ENCODE data around the gene CCDC9B. TPM values are rescaled to one million over a fixed set of nuclear protein-coding genes. Genes with fewer than 3 reads are reported as not detected.
A peak's percentile ranks its signal among the peaks of the same experiment; 100 is the strongest.

The CCDC9B gene
- total RNA-seq, 1 experiment from 2014 or later: 29.5 TPM

- Histone ChIP-seq H3K4me3 (no peak overlapping the region), H3K36me3 (peaks cover 2% of the 10 kb centered on the region), H3K4me1 (replicated peaks) (peaks cover 46% of the 10 kb centered on the region), H3K27ac (no peak overlapping the region), H3K9me3 (replicated peaks) (no peaks in the 10 kb centered on the region), H3K27me3 (replicated peaks) (no peaks in the 10 kb centered on the region)
- DNase-seq (ENCODE audit: low read depth in 1 of 2, low spot score in 2 of 2): no peak
Observed at GRCh38 chr15:40345225-40345866, 4.6 kb upstream of the CCDC9B start.

GRCh38 chr15:40344631-40345120 lies 3.9 kb upstream of the CCDC9B start:
- Histone ChIP-seq H3K4me1 (replicated peaks) (peaks cover 53% of the 10 kb centered on the region), H3K27ac (peak overlapping the region; percentile 85; the same call in 1 of the 2 replicates), H3K36me3 (peaks cover 9% of the 10 kb centered on the region), H3K4me3 (no peak overlapping the region), H3K9me3 (replicated peaks) (no peaks in the 10 kb centered on the region), H3K27me3 (replicated peaks) (no peaks in the 10 kb centered on the region)
- DNase-seq (ENCODE audit: low read depth in 1 of 2, low spot score in 2 of 2): peak; percentile 69 to 73

- DNase-seq (ENCODE audit: low read depth in 1 of 2, low spot score in 2 of 2): no peak
- Histone ChIP-seq H3K9me3 (replicated peaks) (no peaks in the 10 kb centered on the region), H3K4me1 (replicated peaks) (peaks cover 57% of the 10 kb centered on the region), H3K27ac (peak overlapping the region; percentile 85), H3K4me3 (no peak overlapping the region), H3K27me3 (replicated peaks) (no peaks in the 10 kb centered on the region), H3K36me3 (peaks cover 14% of the 10 kb centered on the region)
Observed at GRCh38 chr15:40344217-40344616, 3.5 kb upstream of the CCDC9B start.

GRCh38 chr15:40343512-40343911 lies 2.8 kb upstream of the CCDC9B start:
- peaks cover 62% of the 10 kb centered on the region for H3K4me1 ChIP-seq (replicated peaks)
- peak; percentile 92 to 97 for DNase-seq (ENCODE audit: low read depth in 1 of 2, low spot score in 2 of 2)

GRCh38 chr15:40342416-40343320 lies 1.9 kb upstream of the CCDC9B start:
- Histone ChIP-seq H3K36me3 (peaks cover 25% of the 10 kb centered on the region), H3K9me3 (replicated peaks) (no peaks in the 10 kb centered on the region), H3K27me3 (replicated peaks) (no peaks in the 10 kb centered on the region), H3K4me3 (no peak overlapping the region), H3K27ac (peak overlapping the region; percentile 97), H3K4me1 (replicated peaks) (peaks cover 70% of the 10 kb centered on the region)
- DNase-seq (ENCODE audit: low read depth in 1 of 2, low spot score in 2 of 2): no peak

More at GRCh38 chr15:40343512-40343911, 2.8 kb upstream of the CCDC9B start:
- Histone ChIP-seq H3K27ac (peak overlapping the region; percentile 85), H3K4me3 (no peak overlapping the region), H3K27me3 (replicated peaks) (no peaks in the 10 kb centered on the region), H3K9me3 (replicated peaks) (no peaks in the 10 kb centered on the region), H3K36me3 (peaks cover 17% of the 10 kb centered on the region)

- DNase-seq (ENCODE audit: low read depth in 1 of 2, low spot score in 2 of 2): peak; percentile 81 to 84
- peaks cover 50% of the 10 kb centered on the region for H3K36me3 ChIP-seq
- H3K9me3 ChIP-seq (replicated peaks): no peaks in the 10 kb centered on the region
- H3K4me1 ChIP-seq (replicated peaks): peaks cover 95% of the 10 kb centered on the region
- H3K4me3 ChIP-seq: peak overlapping the region; percentile 49
- H3K27me3 ChIP-seq (replicated peaks): no peaks in the 10 kb centered on the region
- H3K27ac ChIP-seq: peak overlapping the region; percentile 97
Observed at GRCh38 chr15:40340038-40340739, 550 bp downstream of the CCDC9B start.

GRCh38 chr15:40339621-40339945 lies 1.2 kb downstream of the CCDC9B start:
- Histone ChIP-seq H3K36me3 (peaks cover 56% of the 10 kb centered on the region), H3K27me3 (replicated peaks) (no peaks in the 10 kb centered on the region), H3K9me3 (replicated peaks) (no peaks in the 10 kb centered on the region), H3K27ac (peak overlapping the region; percentile 97), H3K4me1 (replicated peaks) (peaks cover 97% of the 10 kb centered on the region), H3K4me3 (peak overlapping the region; percentile 49)
- no peak for DNase-seq (ENCODE audit: low read depth in 1 of 2, low spot score in 2 of 2)

- peak overlapping the region; percentile 49 for H3K4me3 ChIP-seq
- peak; percentile 99 for DNase-seq (ENCODE audit: low read depth in 1 of 2, low spot score in 2 of 2)
- H3K27ac ChIP-seq: peak overlapping the region; percentile 97
- H3K4me1 ChIP-seq (replicated peaks): peaks cover 97% of the 10 kb centered on the region
- H3K9me3 ChIP-seq (replicated peaks): no peaks in the 10 kb centered on the region
- H3K36me3 ChIP-seq: peaks cover 61% of the 10 kb centered on the region
- no peaks in the 10 kb centered on the region for H3K27me3 ChIP-seq (replicated peaks)
Observed at GRCh38 chr15:40338921-40339620, 1.7 kb downstream of the CCDC9B start.

GRCh38 chr15:40338041-40338657 lies 2.6 kb downstream of the CCDC9B start:
- H3K4me3 ChIP-seq: peak overlapping the region; percentile 49

GRCh38 chr15:40337597-40337996 lies 3.1 kb downstream of the CCDC9B start:
- Histone ChIP-seq H3K27ac (peak overlapping the region; percentile 97), H3K9me3 (replicated peaks) (no peaks in the 10 kb centered on the region), H3K4me3 (peak overlapping the region; percentile 49), H3K27me3 (replicated peaks) (no peaks in the 10 kb centered on the region), H3K4me1 (replicated peaks) (peaks cover 90% of the 10 kb centered on the region), H3K36me3 (peaks cover 76% of the 10 kb centered on the region)
- DNase-seq (ENCODE audit: low read depth in 1 of 2, low spot score in 2 of 2): no peak

More at GRCh38 chr15:40338041-40338657, 2.6 kb downstream of the CCDC9B start:
- H3K4me1 ChIP-seq (replicated peaks): peaks cover 94% of the 10 kb centered on the region
- no peaks in the 10 kb centered on the region for H3K27me3 ChIP-seq (replicated peaks)
- peak overlapping the region; percentile 97 for H3K27ac ChIP-seq
- H3K36me3 ChIP-seq: peaks cover 70% of the 10 kb centered on the region
- H3K9me3 ChIP-seq (replicated peaks): no peaks in the 10 kb centered on the region
- peak; percentile 91 to 94 for DNase-seq (ENCODE audit: low read depth in 1 of 2, low spot score in 2 of 2)

- H3K9me3 ChIP-seq (replicated peaks): no peaks in the 10 kb centered on the region
- H3K36me3 ChIP-seq: peaks cover 84% of the 10 kb centered on the region
- no peaks in the 10 kb centered on the region for H3K27me3 ChIP-seq (replicated peaks)
- H3K4me1 ChIP-seq (replicated peaks): peaks cover 90% of the 10 kb centered on the region
- H3K27ac ChIP-seq: 0 out of 2 replicates have a peak overlapping the region, but pooled peaks have one; percentile 97
- no peak overlapping the region for H3K4me3 ChIP-seq
- DNase-seq (ENCODE audit: low read depth in 1 of 2, low spot score in 2 of 2): no peak
Observed at GRCh38 chr15:40336744-40337122, 4.0 kb downstream of the CCDC9B start.

- no peak for DNase-seq (ENCODE audit: low read depth in 1 of 2, low spot score in 2 of 2)
- peaks cover 90% of the 10 kb centered on the region for H3K4me1 ChIP-seq (replicated peaks)
- no peak overlapping the region for H3K27ac ChIP-seq
- no peaks in the 10 kb centered on the region for H3K27me3 ChIP-seq (replicated peaks)
- no peaks in the 10 kb centered on the region for H3K9me3 ChIP-seq (replicated peaks)
- peaks cover 89% of the 10 kb centered on the region for H3K36me3 ChIP-seq
- H3K4me3 ChIP-seq: no peak overlapping the region
Observed at GRCh38 chr15:40335938-40336743, 4.6 kb downstream of the CCDC9B start.
